ENCODE data around the gene CCR5AS.
A peak's percentile ranks its signal among the peaks of the same experiment; 100 is the strongest.

The CCR5AS gene

DNA sequence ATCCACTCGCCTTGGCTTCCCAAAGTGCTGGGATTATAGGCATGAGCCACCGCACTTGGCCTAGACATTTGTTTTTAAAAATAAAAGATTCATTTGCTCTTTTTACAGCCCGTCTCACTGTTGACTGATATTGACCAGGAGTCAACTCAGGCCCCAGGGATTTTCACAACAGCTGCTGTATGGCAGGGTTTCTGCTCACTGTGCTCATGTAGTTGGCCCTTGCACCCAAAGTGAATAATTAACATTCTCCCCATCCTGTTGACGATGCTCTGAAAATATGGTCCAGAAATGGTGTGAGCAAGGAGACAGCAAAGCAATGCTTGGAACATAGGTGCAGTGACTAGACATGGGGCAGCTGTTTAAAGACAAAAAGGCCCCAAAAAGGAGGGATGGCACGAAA lies 39.1 kb downstream of the CCR5AS start:
- no peaks in the 10 kb centered on the region for H3K36me3 Mint-ChIP-seq (ENCODE audit: low read depth)
- peaks cover 29% of the 10 kb centered on the region for H3K27me3 Mint-ChIP-seq (ENCODE audit: low read depth)
- no peaks in the 10 kb centered on the region for H3K9me3 Mint-ChIP-seq
- no peaks in the 10 kb centered on the region for H3K4me1 Mint-ChIP-seq
- no peak for DNase-seq (ENCODE audit: low read depth, low spot score)
- TF ChIP-seq, protein P1, sequence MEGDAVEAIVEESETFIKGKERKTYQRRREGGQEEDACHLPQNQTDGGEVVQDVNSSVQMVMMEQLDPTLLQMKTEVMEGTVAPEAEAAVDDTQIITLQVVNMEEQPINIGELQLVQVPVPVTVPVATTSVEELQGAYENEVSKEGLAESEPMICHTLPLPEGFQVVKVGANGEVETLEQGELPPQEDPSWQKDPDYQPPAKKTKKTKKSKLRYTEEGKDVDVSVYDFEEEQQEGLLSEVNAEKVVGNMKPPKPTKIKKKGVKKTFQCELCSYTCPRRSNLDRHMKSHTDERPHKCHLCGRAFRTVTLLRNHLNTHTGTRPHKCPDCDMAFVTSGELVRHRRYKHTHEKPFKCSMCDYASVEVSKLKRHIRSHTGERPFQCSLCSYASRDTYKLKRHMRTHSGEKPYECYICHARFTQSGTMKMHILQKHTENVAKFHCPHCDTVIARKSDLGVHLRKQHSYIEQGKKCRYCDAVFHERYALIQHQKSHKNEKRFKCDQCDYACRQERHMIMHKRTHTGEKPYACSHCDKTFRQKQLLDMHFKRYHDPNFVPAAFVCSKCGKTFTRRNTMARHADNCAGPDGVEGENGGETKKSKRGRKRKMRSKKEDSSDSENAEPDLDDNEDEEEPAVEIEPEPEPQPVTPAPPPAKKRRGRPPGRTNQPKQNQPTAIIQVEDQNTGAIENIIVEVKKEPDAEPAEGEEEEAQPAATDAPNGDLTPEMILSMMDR (conservative IDR thresholded peaks at IDR 0.05), result no peak
- H3K27ac Mint-ChIP-seq (ENCODE audit: unreplicated experiment), result no peak overlapping the region
- no peak overlapping the region for H3K4me3 Mint-ChIP-seq

DNA sequence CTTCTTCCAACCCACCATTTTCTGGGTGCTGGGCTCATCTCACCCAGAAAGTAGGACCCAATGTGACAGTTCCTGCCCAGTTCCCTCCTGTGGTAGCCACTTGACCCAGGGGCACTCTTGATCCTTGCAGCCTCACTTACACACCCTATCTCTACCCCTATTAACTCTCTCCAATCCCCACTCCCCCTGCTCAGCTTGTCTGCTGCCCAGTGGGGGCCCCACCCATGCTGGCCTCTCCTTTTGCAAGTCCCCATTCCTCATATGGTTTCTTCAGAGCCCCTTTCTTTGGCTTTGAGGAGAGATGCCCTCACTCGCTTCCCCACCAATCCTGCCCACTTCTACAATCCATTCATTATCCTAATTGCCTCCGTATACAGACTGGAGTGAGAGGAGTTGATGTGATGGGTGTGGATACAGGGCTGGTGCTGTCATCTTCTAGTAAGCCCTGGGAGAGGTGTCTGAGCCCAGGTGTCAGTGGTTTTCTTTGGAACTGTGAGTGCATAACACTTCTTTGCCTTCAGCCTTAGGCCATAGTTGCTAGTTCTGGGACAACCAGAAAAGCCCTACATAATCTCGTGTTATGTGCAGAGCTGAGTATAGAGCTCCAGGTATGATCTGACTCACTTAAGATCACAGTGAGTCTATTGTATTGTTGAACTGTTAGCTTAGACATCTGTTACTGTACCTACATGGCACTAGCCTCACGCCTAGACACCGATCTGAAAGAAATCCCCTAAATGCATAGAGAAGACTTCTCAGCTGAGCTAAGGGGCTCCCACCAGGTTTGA lies 40.9 kb downstream of the CCR5AS start:
- Mint-ChIP-seq H3K27ac (ENCODE audit: unreplicated experiment) (no peak overlapping the region), H3K27me3 (ENCODE audit: low read depth) (peaks cover 23% of the 10 kb centered on the region)
- TF ChIP-seq, protein P1 (conservative IDR thresholded peaks at IDR 0.05), result no peak

DNA sequence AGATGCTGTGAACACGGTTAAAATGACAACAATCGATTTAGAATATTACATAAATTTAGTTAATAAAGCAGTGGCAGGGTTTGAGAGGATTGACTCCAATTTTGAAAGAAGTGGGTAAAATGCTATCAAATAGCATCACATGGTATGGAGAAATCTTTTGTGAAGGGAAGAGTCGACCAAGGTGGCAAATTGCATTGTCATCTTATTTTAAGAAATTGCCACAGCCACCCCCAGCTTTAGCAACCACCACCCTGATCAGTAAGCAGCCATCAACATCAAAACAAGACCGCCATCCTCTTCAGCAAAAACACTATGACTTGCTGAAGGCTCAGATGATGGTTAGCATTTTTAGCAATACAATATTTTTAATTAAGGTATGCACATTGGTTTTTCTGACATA lies 41.8 kb downstream of the CCR5AS start:
- H3K36me3 Mint-ChIP-seq (ENCODE audit: low read depth), result no peaks in the 10 kb centered on the region

More for the DNA sequence above, 40.9 kb downstream of the CCR5AS start:
- Mint-ChIP-seq H3K9me3 (no peaks in the 10 kb centered on the region), H3K4me1 (no peaks in the 10 kb centered on the region), H3K4me3 (no peak overlapping the region), H3K36me3 (ENCODE audit: low read depth) (no peaks in the 10 kb centered on the region)
- DNase-seq (ENCODE audit: low read depth, low spot score), result no peak

DNA sequence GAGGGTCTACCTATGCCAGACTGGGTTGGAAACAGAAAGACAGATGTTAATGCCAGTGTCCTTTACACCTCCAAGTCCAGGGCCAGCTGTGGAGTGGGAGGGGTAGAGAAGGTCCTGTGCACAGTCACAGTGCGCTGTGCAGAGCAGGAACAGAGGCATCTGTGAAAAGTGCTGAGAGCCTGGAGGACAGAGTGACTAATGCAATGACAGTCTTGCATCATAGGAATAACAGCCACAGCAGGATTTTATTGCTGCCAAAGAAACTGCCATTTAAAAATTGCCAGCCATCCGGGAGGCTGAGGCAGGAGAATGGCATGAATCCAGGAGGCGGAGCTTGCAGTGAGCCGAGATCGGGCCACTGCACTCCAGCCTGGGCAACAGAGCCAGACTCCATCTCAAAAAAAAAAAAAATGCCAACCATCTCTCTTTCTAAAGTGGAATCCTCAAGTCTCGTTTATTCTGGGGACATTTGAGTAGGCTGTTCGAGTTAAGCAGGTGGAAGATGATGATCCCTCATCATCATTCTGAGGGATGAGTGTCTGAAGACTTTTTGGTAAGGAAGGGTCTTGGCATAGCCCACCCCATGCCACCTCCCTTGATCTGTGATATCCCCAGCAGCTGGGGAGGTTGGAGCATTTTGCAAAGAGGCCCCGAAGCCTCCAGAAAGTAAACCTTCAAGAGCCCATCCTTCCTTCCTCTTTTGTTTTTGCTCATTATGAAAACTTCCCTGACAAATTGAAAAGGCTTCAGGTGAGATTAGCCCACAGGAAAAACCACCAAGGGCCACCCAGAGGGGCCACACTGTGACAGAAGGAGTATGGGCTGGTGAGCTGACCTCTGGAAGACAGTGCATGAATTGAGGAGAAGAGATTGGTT lies 45.2 kb downstream of the CCR5AS start:
- Mint-ChIP-seq H3K27ac (ENCODE audit: unreplicated experiment) (no peak overlapping the region), H3K9me3 (no peaks in the 10 kb centered on the region), H3K36me3 (ENCODE audit: low read depth) (no peaks in the 10 kb centered on the region), H3K4me3 (no peak overlapping the region), H3K4me1 (peaks cover 5% of the 10 kb centered on the region), H3K27me3 (ENCODE audit: low read depth) (peaks cover 24% of the 10 kb centered on the region)
- TF ChIP-seq, protein P1 (conservative IDR thresholded peaks at IDR 0.05), result no peak
- DNase-seq (ENCODE audit: low read depth, low spot score), result no peak

More for the DNA sequence above, 41.8 kb downstream of the CCR5AS start:
- TF ChIP-seq, protein P1 (conservative IDR thresholded peaks at IDR 0.05), result no peak
- no peak for DNase-seq (ENCODE audit: low read depth, low spot score)
- no peaks in the 10 kb centered on the region for H3K9me3 Mint-ChIP-seq
- no peak overlapping the region for H3K4me3 Mint-ChIP-seq
- peaks cover 5% of the 10 kb centered on the region for H3K4me1 Mint-ChIP-seq
- H3K27ac Mint-ChIP-seq (ENCODE audit: unreplicated experiment), result no peak overlapping the region
- peaks cover 16% of the 10 kb centered on the region for H3K27me3 Mint-ChIP-seq (ENCODE audit: low read depth)

DNA sequence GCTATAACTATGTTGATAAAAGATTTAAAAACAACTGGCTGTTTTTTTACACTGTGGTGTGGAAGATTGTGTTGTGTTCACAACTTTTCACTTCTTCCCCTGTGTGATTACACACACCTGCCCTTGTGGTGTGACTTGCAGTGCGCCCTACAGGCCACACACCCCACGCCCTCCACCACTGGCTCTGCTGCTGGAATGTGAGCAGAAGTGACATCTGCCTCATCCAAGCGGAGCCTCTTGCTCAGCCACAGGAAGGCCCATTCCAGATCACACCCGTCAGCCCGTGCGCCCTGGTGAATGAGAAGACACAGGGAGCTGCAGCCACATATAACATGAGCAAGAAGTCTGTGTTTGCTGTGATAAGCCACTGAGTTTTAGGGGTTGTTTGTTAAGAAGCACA lies 46.0 kb downstream of the CCR5AS start:
- Mint-ChIP-seq H3K27ac (ENCODE audit: unreplicated experiment) (peak overlapping the region; percentile 78), H3K27me3 (ENCODE audit: low read depth) (peaks cover 30% of the 10 kb centered on the region)
- no peak for DNase-seq (ENCODE audit: low read depth, low spot score)

More for the DNA sequence above, 46.0 kb downstream of the CCR5AS start:
- H3K36me3 Mint-ChIP-seq (ENCODE audit: low read depth), result no peaks in the 10 kb centered on the region
- peaks cover 5% of the 10 kb centered on the region for H3K4me1 Mint-ChIP-seq
- TF ChIP-seq, protein P1 (conservative IDR thresholded peaks at IDR 0.05), result no peak
- no peak overlapping the region for H3K4me3 Mint-ChIP-seq
- H3K9me3 Mint-ChIP-seq, result no peaks in the 10 kb centered on the region
